H1 (cell line): ENCODE measurements around the gene RFT1. TPM values are rescaled to one million over a fixed set of nuclear protein-coding genes. Genes with fewer than 3 reads are reported as not detected.

Source experiments
- CTCF ChIA-PET: fragments of 300-600 bp; sonication (Branson Sonifier 250); formaldehyde crosslinking; loops from one replicate; lab custom pipeline; 2021; ENCODE audit not compliant: partially characterized antibody; lab: Charles Lee
- POLR2A ChIA-PET: fragments of 300-600 bp; sonication (Branson Sonifier 250); formaldehyde crosslinking; loops from one replicate; lab custom pipeline; 2021; ENCODE audit warnings: inconsistent platforms; ENCODE audit not compliant: partially characterized antibody; lab: Charles Lee
- DNase-seq, 2 experiments: peaks; one replicate each; pipeline versions ENCODE4 v3.0.0 to v3.0.0-alpha.2; 2010 to 2022; ENCODE audit warnings: low spot score in 2 of 2, low read depth in 1 of 2, mixed read lengths in 1 of 2
- FAIRE-seq: peaks from 2 replicates; lab custom pipeline; 2011; peaks lifted over from hg19 to GRCh38; lab: Jason Lieb, UNC
- H2AFZ ChIP-seq: 2 replicates; pipeline ENCODE4 v1.8.1; 2012; ENCODE audit warnings: low read length, inconsistent platforms
- H2AK5ac ChIP-seq: 2 replicates; pipeline ENCODE4 v1.6.1; 2013; ENCODE audit warnings: low read depth, low read length
- H2BK120ac ChIP-seq: replicated peaks from 2 replicates; pipeline ENCODE3; 2013; ENCODE audit warnings: low read depth, low read length, inconsistent platforms
- H2BK12ac ChIP-seq: 2 replicates; pipeline ENCODE4 v1.6.1; 2013; ENCODE audit warnings: low read depth, low read length
- H2BK15ac ChIP-seq: 2 replicates; pipeline ENCODE4 v1.6.1; 2013; ENCODE audit warnings: low read length
- H2BK20ac ChIP-seq: 2 replicates; pipeline ENCODE4 v1.6.1; 2013; ENCODE audit warnings: low read length
- H2BK5ac ChIP-seq: 2 replicates; pipeline ENCODE4 v1.6.1; 2013; ENCODE audit warnings: low read depth, low read length
- H3K14ac ChIP-seq: 2 replicates; pipeline ENCODE4 v1.6.1; 2013; ENCODE audit warnings: inconsistent platforms; ENCODE audit not compliant: insufficient read length
- H3K18ac ChIP-seq: 2 replicates; pipeline ENCODE4 v1.6.1; 2013; ENCODE audit warnings: low read length; ENCODE audit errors: extremely low read depth
- H3K23ac ChIP-seq: 2 replicates; pipeline ENCODE4 v1.6.1; 2013; ENCODE audit warnings: inconsistent platforms; ENCODE audit not compliant: insufficient read length
- H3K23me2 ChIP-seq: 2 replicates; pipeline ENCODE4 v1.6.1; 2013; ENCODE audit warnings: low read depth, low read length
- H3K27ac ChIP-seq: 2 replicates; pipeline ENCODE4 v1.6.1; 2011; ENCODE audit warnings: low read depth, low read length, inconsistent platforms
- H3K27me3 ChIP-seq, 4 experiments: replicated peaks in 1 of 4; 1 replicate in 1 of 4; 2 replicates in 3 of 4; pipeline versions ENCODE4 v1.6.1 to v1.8.1; 2011 to 2013; ENCODE audit warnings: low read length in 3 of 4, mild to moderate bottlenecking in 3 of 4, inconsistent platforms in 2 of 4, mixed read lengths in 2 of 4, moderate library complexity in 1 of 4; ENCODE audit not compliant: control insufficient read depth in 3 of 4, insufficient read depth in 3 of 4; ENCODE audit errors: extremely low read depth in 1 of 4
- H3K36me3 ChIP-seq, 4 experiments: 2 replicates each; pipeline versions ENCODE4 v1.6.1 to v1.8.1; 2011 to 2013; ENCODE audit warnings: mild to moderate bottlenecking in 4 of 4, low read length in 3 of 4, moderate library complexity in 2 of 4, control low read depth in 1 of 4, inconsistent platforms in 1 of 4; ENCODE audit not compliant: insufficient read depth in 4 of 4, control insufficient read depth in 2 of 4
- H3K4ac ChIP-seq: replicated peaks from 2 replicates; pipeline ENCODE3; 2013; ENCODE audit warnings: low read length, low read depth, mixed read lengths, inconsistent platforms; ENCODE audit not compliant: insufficient read length
- H3K4me1 ChIP-seq, 4 experiments: replicated peaks in 1 of 4; 1 replicate in 1 of 4; 2 replicates in 3 of 4; pipeline versions ENCODE4 v1.6.1 to v1.8.1; 2011 to 2013; ENCODE audit warnings: low read length in 3 of 4, inconsistent platforms in 2 of 4, mixed read lengths in 1 of 4; ENCODE audit not compliant: insufficient read depth in 4 of 4, control insufficient read depth in 3 of 4
- H3K4me2 ChIP-seq, 2 experiments: 2 replicates each; pipeline versions ENCODE4 v1.6.1 to v1.8.1; 2011 to 2013; ENCODE audit warnings: low read depth in 2 of 2, low read length in 2 of 2, control low read depth in 1 of 2, inconsistent platforms in 1 of 2, mild to moderate bottlenecking in 1 of 2; ENCODE audit not compliant: insufficient read depth in 1 of 2
- H3K4me3 ChIP-seq, 4 experiments: fragments of 200-600, 300-600 bp in 1 of 4; sonication (generic), shearing (Covaris generic), sonication (Bioruptor Twin) in 1 of 4; 2 replicates each; pipeline versions ENCODE4 v1.5.1 to v1.8.1; 2011 to 2016; ENCODE audit warnings: low read length in 4 of 4, low read depth in 3 of 4, control low read depth in 2 of 4, inconsistent platforms in 2 of 4, mild to moderate bottlenecking in 2 of 4, mixed read lengths in 1 of 4, moderate library complexity in 1 of 4; ENCODE audit not compliant: insufficient read depth in 2 of 4; ENCODE audit errors: extremely low read depth in 1 of 4
- H3K56ac ChIP-seq: replicated peaks from 2 replicates; pipeline ENCODE3; 2013; ENCODE audit warnings: low read depth, mild to moderate bottlenecking, mixed read lengths, low read length, inconsistent platforms; ENCODE audit not compliant: insufficient read length
- H3K79me1 ChIP-seq: 2 replicates; pipeline ENCODE4 v1.6.1; 2013; ENCODE audit warnings: low read depth, low read length, control low read depth
- H3K79me2 ChIP-seq, 2 experiments: 2 replicates each; pipeline versions ENCODE4 v1.6.1 to v1.8.1; 2012 to 2013; ENCODE audit warnings: low read length in 2 of 2, mild to moderate bottlenecking in 2 of 2, inconsistent platforms in 1 of 2; ENCODE audit not compliant: insufficient read depth in 2 of 2, control insufficient read depth in 1 of 2
- H3K9ac ChIP-seq, 4 experiments: replicated peaks in 1 of 4; 1 replicate in 1 of 4; 2 replicates in 3 of 4; pipeline versions ENCODE4 v1.6.1 to v1.8.1; 2011 to 2013; ENCODE audit warnings: low read depth in 3 of 4, low read length in 3 of 4, control low read depth in 2 of 4, mild to moderate bottlenecking in 2 of 4, moderate library complexity in 2 of 4, inconsistent platforms in 1 of 4; ENCODE audit errors: extremely low read depth in 1 of 4
- H3K9me3 ChIP-seq, 2 experiments: 2 replicates each; pipeline versions ENCODE4 v1.6.1 to v1.8.1; 2012 to 2013; ENCODE audit warnings: mild to moderate bottlenecking in 2 of 2, moderate library complexity in 2 of 2, control low read depth in 1 of 2, inconsistent platforms in 1 of 2, low read depth in 1 of 2, low read length in 1 of 2, mixed read lengths in 1 of 2; ENCODE audit not compliant: insufficient read depth in 2 of 2
- H4K20me1 ChIP-seq, 2 experiments: replicated peaks in 1 of 2; 2 replicates each; pipeline versions ENCODE3 to v1.8.1; 2011 to 2013; ENCODE audit warnings: inconsistent platforms in 2 of 2, low read length in 2 of 2, mild to moderate bottlenecking in 1 of 2; ENCODE audit not compliant: insufficient read depth in 2 of 2, control insufficient read depth in 1 of 2
- H4K5ac ChIP-seq: 2 replicates; pipeline ENCODE4 v1.6.1; 2013; ENCODE audit warnings: low read length, low read depth, mixed read lengths, inconsistent platforms; ENCODE audit not compliant: insufficient read length
- H4K8ac ChIP-seq: 2 replicates; pipeline ENCODE4 v1.8.0; 2013; ENCODE audit warnings: mild to moderate bottlenecking, moderate library complexity, low read length, inconsistent platforms; ENCODE audit not compliant: insufficient read depth; ENCODE audit errors: extremely low read depth
- H4K91ac ChIP-seq: replicated peaks from 2 replicates; pipeline ENCODE3; 2013; ENCODE audit warnings: low read length, mixed read lengths, inconsistent platforms; ENCODE audit not compliant: insufficient read length
- ATF2 ChIP-seq: IDR thresholded peaks from 2 replicates; pipeline ENCODE4 v1.6.1; 2012; ENCODE audit warnings: low read length, inconsistent platforms
- BCL11A ChIP-seq, 2 experiments: IDR thresholded peaks; one replicate each; pipeline ENCODE4 v1.6.1; 2011; ENCODE audit warnings: low read depth in 2 of 2, low read length in 2 of 2, mild to moderate bottlenecking in 2 of 2
- CTBP2 ChIP-seq: IDR thresholded peaks from 2 replicates; pipeline ENCODE4 v1.7.0; 2011; ENCODE audit warnings: borderline replicate concordance, mild to moderate bottlenecking, moderate library complexity, mixed read lengths, low read length; ENCODE audit not compliant: insufficient read depth, insufficient read length
- EGR1 ChIP-seq: IDR thresholded peaks from 2 replicates; pipeline ENCODE4 v1.6.1; 2011; ENCODE audit warnings: low read depth, low read length, borderline replicate concordance
- GTF2F1 ChIP-seq: IDR thresholded peaks from 2 replicates; pipeline ENCODE4 v1.6.1; 2012; ENCODE audit warnings: low read depth, low read length, improper control_type of control experiment, borderline replicate concordance
- KDM5A ChIP-seq: fragments of 200-600 bp; IDR thresholded peaks from 2 replicates; pipeline ENCODE4 v1.7.1; 2012; ENCODE audit warnings: mild to moderate bottlenecking, low read length, inconsistent platforms, mixed read lengths
- POLR2A ChIP-seq, 2 experiments: IDR thresholded peaks; 1 replicate in 1 of 2; 2 replicates in 1 of 2; pipeline ENCODE4 v1.6.1; 2011; ENCODE audit warnings: low read depth in 2 of 2, low read length in 2 of 2, mild to moderate bottlenecking in 2 of 2; ENCODE audit errors: control extremely low read depth in 1 of 2
- RFX5 ChIP-seq: IDR thresholded peaks from 2 replicates; pipeline ENCODE4 v1.6.1; 2011; ENCODE audit warnings: low read depth, low read length, improper control_type of control experiment, borderline replicate concordance
- RXRA ChIP-seq: IDR thresholded peaks from 2 replicates; pipeline ENCODE4 v1.6.1; 2011; ENCODE audit warnings: low read depth, mild to moderate bottlenecking, low read length, moderate library complexity; ENCODE audit not compliant: insufficient read depth
- SIX5 ChIP-seq: IDR thresholded peaks from 2 replicates; pipeline ENCODE4 v1.6.1; 2011; ENCODE audit warnings: mild to moderate bottlenecking, low read depth, low read length
- SP4 ChIP-seq: IDR thresholded peaks from 2 replicates; pipeline ENCODE4 v1.6.1; 2012; ENCODE audit warnings: low read length, inconsistent platforms
- SRF ChIP-seq: IDR thresholded peaks from 2 replicates; pipeline ENCODE4 v1.6.1; 2011; ENCODE audit warnings: mild to moderate bottlenecking, low read depth, low read length, moderate library complexity
- SUZ12 ChIP-seq: fragments of 200-600 bp; sonication (generic); IDR thresholded peaks from 2 replicates; pipeline ENCODE4 v1.6.1; 2012; ENCODE audit warnings: mild to moderate bottlenecking, inconsistent platforms, low read length, moderate library complexity, mixed read lengths
- ZNF274 ChIP-seq: IDR thresholded peaks from 2 replicates; pipeline ENCODE4 v1.7.0; 2012; ENCODE audit warnings: low read length, borderline replicate concordance; ENCODE audit errors: extremely low read depth
- whole genome bisulfite sequencing, 2 experiments: shearing (Covaris generic) in 1 of 2; methylation state at CpG; one replicate each; pipeline versions ENCODE4 v1.1.6 to v1.1.7; 2013 to 2015; ENCODE audit warnings: low lambda C conversion rate in 2 of 2, mixed read lengths in 2 of 2, inconsistent platforms in 1 of 2, low coverage in 1 of 2, missing lambda C conversion rate in 1 of 2; ENCODE audit not compliant: insufficient replicate concordance in 2 of 2, insufficient coverage in 1 of 2, insufficient read length in 1 of 2; ENCODE audit errors: extremely low coverage in 1 of 2, missing lambda C conversion rate in 1 of 2; 5-methylcytosine and 5-hydroxymethylcytosine counted together
- polyA plus RNA-seq, 7 experiments: library from polyadenylated mRNA; depleted of rRNA in 3 of 7; stranded (reverse) in 5 of 7; unstranded in 2 of 7; fragments of >200 nt in 5 of 7; fragments of 200-250 nt in 2 of 7; gene quantifications; 1 replicate in 5 of 7; 2 replicates in 1 of 7; 4 replicates in 1 of 7; pipeline versions ENCODE4 v1.2.1 to v1.2.3, GENCODE V29; 2011 to 2013; ENCODE audit warnings: missing spikeins in 2 of 7, mixed read lengths in 2 of 7
- total RNA-seq: library from RNA; stranded (reverse); fragmentation: NEBNext Ultra II Directional; extraction: Animal tissue kit (Norgen Biotek cat#: 25700); gene quantifications from 2 replicates; pipeline ENCODE4 v1.2.1, GENCODE V29; 2021

RFT1 gene
- total and polyA plus RNA-seq, 2 of the 8 experiments (the other 6 are each of a cell fraction or from before 2014, with no cell fraction given): 27.7 to 42.4 TPM

GRCh38 chr3:53082736-53083135, 47.5 kb downstream of the RFT1 start:
- Histone ChIP-seq H2AFZ (no peak overlapping the region), H3K9me3 (no peaks in the 10 kb centered on the region), H3K4me1 (no peaks in the 10 kb centered on the region), H4K20me1 (no peaks in the 10 kb centered on the region), H2BK15ac (no peak overlapping the region), H3K36me3 (no peaks in the 10 kb centered on the region), H3K4ac (no peak overlapping the region), H3K56ac (no peak overlapping the region), H3K27me3 (no peaks in the 10 kb centered on the region), H2BK12ac (no peak overlapping the region), H2BK5ac (no peak overlapping the region)
- CTCF ChIA-PET: no interaction called here
- FAIRE-seq (no peak), DNase-seq (no peak)
- TF ChIP-seq POLR2A (IDR thresholded peaks at IDR 0.05; ENCODE audit: control extremely low read depth in 1 of 2, low read depth in 2 of 2, low read length in 2 of 2) (no peak), SIX5 (no peak), SRF (no peak), RFX5 (no peak), RXRA (no peak), SUZ12 (no peak), KDM5A (no peak), SP4 (no peak), CTBP2 (no peak), ATF2 (no peak), BCL11A (IDR thresholded peaks at IDR 0.05; ENCODE audit: low read depth in 2 of 2, low read length in 2 of 2) (no peak), GTF2F1 (no peak), ZNF274 (no peak), EGR1 (no peak)
- TF ChIP-seq, all 59 proteins: peak for 0
- H2BK120ac ChIP-seq: no peak overlapping the region
- no peak overlapping the region; the same call in 1 of the 2 replicates for H4K8ac ChIP-seq
- POLR2A ChIA-PET: interaction anchor here (5.0 kb wide), 1 partner anchor 11 kb away, joined by 25 read pairs; no protein-coding TSS in a partner anchor
- H3K4me3 ChIP-seq: no peak overlapping the region
- H3K23ac ChIP-seq: no peak overlapping the region
- no peaks in the 10 kb centered on the region for H3K79me1 ChIP-seq
- H3K18ac ChIP-seq: no peak overlapping the region
- H3K79me2 ChIP-seq: no peaks in the 10 kb centered on the region
- no peak overlapping the region for H4K5ac ChIP-seq
- no peak overlapping the region for H2BK20ac ChIP-seq
- 78% methylated on average over 8 of the region's 8 CpGs; no CpG with 5 or more reads in 1 of the 2 experiments for WGBS, 2 experiments
- H4K91ac ChIP-seq: no peak overlapping the region
- no peak overlapping the region for H2AK5ac ChIP-seq
- no peak overlapping the region for H3K27ac ChIP-seq
- no peak overlapping the region for H3K14ac ChIP-seq
- no peak overlapping the region for H3K4me2 ChIP-seq
- H3K23me2 ChIP-seq: no peaks in the 10 kb centered on the region
- no peak overlapping the region for H3K9ac ChIP-seq
